Adrenal gland (tissue), 12 donors: ENCODE data around the gene PCLO. TPM values are rescaled to one million over a fixed set of nuclear protein-coding genes. Genes with fewer than 3 reads are reported as not detected.

Experiments
- DNase-seq, 7 donors: peaks; one replicate each; pipeline ENCODE4 v3.0.0-alpha.2; 2019 to 2020
- H3K27ac ChIP-seq, 5 donors: fragments of 200-600 bp; sonication (generic) in 4 of 5; 1 replicate in 3 of 5; 2 replicates in 2 of 5; pipeline versions ENCODE4 v1.5.1 to v1.8.0; 2016 to 2020; ENCODE audit warnings: mild to moderate bottlenecking in 1 of 5
- H3K27me3 ChIP-seq: fragments of 200-600 bp; 2 replicates; pipeline ENCODE4 v1.8.0; 2021
- H3K36me3 ChIP-seq, 2 donors: fragments of 200-600 bp; replicated peaks in 1 of 2; 1 replicate in 1 of 2; 2 replicates in 1 of 2; pipeline versions ENCODE4 v1.5.1 to v1.8.0; 2018 to 2022
- H3K4me1 ChIP-seq, 2 donors: fragments of 200-600 bp; replicated peaks in 1 of 2; 1 replicate in 1 of 2; 2 replicates in 1 of 2; pipeline versions ENCODE4 v1.5.1 to v1.8.0; 2018 to 2021
- H3K4me3 ChIP-seq, 4 donors: fragments of 200-600 bp; sonication (generic) in 3 of 4; one replicate each; pipeline ENCODE4 v1.5.1; 2016 to 2018
- H3K9me3 ChIP-seq, 3 donors: fragments of 200-600 bp; sonication (generic) in 1 of 3; replicated peaks in 1 of 3; 1 replicate in 2 of 3; 2 replicates in 1 of 3; pipeline versions ENCODE4 v1.5.1 to v1.8.0; 2016 to 2021
- POLR2A ChIP-seq, 2 donors: fragments of 450-650 bp; IDR thresholded peaks; one replicate each; pipeline ENCODE4 v1.6.1; 2017; ENCODE audit warnings: antibody characterized with exemption in 2 of 2, mild to moderate bottlenecking in 2 of 2, moderate library complexity in 1 of 2
- WGBS, 4 donors: extraction: QIAGEN DNeasy Blood & Tissue Kit in 2 of 4; methylation state at CpG; one replicate each; pipeline versions ENCODE4 v1.1.5 to v1.1.7; 2013 to 2017; 5-methylcytosine and 5-hydroxymethylcytosine counted together
- intact Hi-C, 2 donors: fragments of 100-400 bp; cut with DNase I; formaldehyde crosslinking; loops; one replicate each; pipeline versions ENCODE4 v1.14.1 to v1.15.0; 2022 to 2023
- polyA plus RNA-seq, 3 donors: library from polyadenylated mRNA; stranded (reverse); fragments of 200-250 nt in 2 of 3; fragments of 350-450 nt in 1 of 3; fragmentation: Illumina TruSeq in 1 of 3; extraction: RNeasy Lipid Tissue Mini Kit (QIAGEN cat#74804) in 1 of 3; gene quantifications; one replicate each; pipeline ENCODE4 v1.2.3, GENCODE V29; 2013 to 2014
- total RNA-seq, 9 donors: library from RNA; depleted of rRNA in 4 of 9; stranded (reverse); fragments of >200 nt in 4 of 9; fragments of 120-200 nt in 1 of 9; fragmentation: NEBNext Ultra II Directional in 1 of 9; extraction: Animal tissue kit (Norgen Biotek cat#: 25700) in 1 of 9; gene quantifications; one replicate each; pipeline versions ENCODE4 v1.1.0 to v1.2.4, GENCODE V29; 2013 to 2023
- TF ChIP-seq, protein P1 (sequence below), 6 experiments: fragments of 450-650 bp in 4 of 6; fragments of 200-600 bp in 2 of 6; sonication (generic) in 1 of 6; IDR thresholded peaks; 1 replicate in 5 of 6; 2 replicates in 1 of 6; pipeline versions ENCODE4 v1.5.1 to v1.8.0; 2016 to 2021; ENCODE audit warnings: antibody characterized with exemption in 6 of 6, mild to moderate bottlenecking in 2 of 6, moderate library complexity in 1 of 6
- donor health status: healthy with polysubstance abuse.
- donor health status: Bipolar disorder and iron deficiency.
- donor health status: DM: yes; HTN: yes; CAD: no.
- donor health status: DM: no; HTN: no; CAD: no.
- donor health status: DM: no; HTN: no; CAD: no.
- donor health status: DM: yes; HTN: yes; CAD: no.

PCLO gene
- total and polyA plus RNA-seq, 12 donors, result 1.8 to 17.1 (median 9.6) TPM

DNA sequence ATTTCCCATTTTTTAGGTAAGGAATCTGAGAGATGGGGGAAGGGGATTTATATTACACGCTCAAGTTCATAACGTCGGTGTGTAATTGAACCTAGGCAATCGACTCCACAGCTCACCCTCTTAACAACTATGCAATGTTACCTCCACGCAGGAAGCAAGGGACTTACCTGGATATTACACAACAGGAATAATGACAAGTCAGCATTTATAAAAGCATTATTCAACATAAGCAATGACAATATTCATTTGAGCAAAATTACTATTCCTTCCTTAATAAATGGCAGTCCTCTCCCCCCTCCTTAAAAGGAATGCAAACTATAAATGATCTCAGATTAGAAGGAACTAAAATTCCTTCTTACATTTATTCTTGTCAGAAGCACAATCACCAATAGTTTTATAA, 104.0 kb downstream of the PCLO start:
- no peak overlapping the region for H3K4me3 ChIP-seq
- intact Hi-C loops, result loop anchor here in 1 of 2 donors (10.0 kb wide), 1 partner anchor 56 kb away; no protein-coding TSS in a partner anchor
- H3K27me3 ChIP-seq, result no peaks in the 10 kb centered on the region
- no peaks in the 10 kb centered on the region for H3K4me1 ChIP-seq
- 92 to 97% (median 94%) methylated on average over 5 of the region's 5 CpGs for WGBS, 4 donors
- H3K27ac ChIP-seq, result no peak overlapping the region
- no peak for DNase-seq
- TF ChIP-seq, protein P1, sequence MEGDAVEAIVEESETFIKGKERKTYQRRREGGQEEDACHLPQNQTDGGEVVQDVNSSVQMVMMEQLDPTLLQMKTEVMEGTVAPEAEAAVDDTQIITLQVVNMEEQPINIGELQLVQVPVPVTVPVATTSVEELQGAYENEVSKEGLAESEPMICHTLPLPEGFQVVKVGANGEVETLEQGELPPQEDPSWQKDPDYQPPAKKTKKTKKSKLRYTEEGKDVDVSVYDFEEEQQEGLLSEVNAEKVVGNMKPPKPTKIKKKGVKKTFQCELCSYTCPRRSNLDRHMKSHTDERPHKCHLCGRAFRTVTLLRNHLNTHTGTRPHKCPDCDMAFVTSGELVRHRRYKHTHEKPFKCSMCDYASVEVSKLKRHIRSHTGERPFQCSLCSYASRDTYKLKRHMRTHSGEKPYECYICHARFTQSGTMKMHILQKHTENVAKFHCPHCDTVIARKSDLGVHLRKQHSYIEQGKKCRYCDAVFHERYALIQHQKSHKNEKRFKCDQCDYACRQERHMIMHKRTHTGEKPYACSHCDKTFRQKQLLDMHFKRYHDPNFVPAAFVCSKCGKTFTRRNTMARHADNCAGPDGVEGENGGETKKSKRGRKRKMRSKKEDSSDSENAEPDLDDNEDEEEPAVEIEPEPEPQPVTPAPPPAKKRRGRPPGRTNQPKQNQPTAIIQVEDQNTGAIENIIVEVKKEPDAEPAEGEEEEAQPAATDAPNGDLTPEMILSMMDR (IDR thresholded peaks at IDR 0.05), result no peak
- TF ChIP-seq POLR2A (IDR thresholded peaks at IDR 0.05), result no peak
- no peaks in the 10 kb centered on the region for H3K9me3 ChIP-seq
- no peaks in the 10 kb centered on the region for H3K36me3 ChIP-seq

- H3K4me3 ChIP-seq, result no peak overlapping the region
- no peak overlapping the region for H3K27ac ChIP-seq
- no peak for TF ChIP-seq POLR2A (IDR thresholded peaks at IDR 0.05)
- TF ChIP-seq, protein P1 (IDR thresholded peaks at IDR 0.05), result no peak
- H3K4me1 ChIP-seq, result no peaks in the 10 kb centered on the region
- H3K9me3 ChIP-seq, result no peaks in the 10 kb centered on the region
- intact Hi-C loops, result loop anchor here in 1 of 2 donors (10.0 kb wide), 1 partner anchor 60 kb away; no protein-coding TSS in a partner anchor
- no peaks in the 10 kb centered on the region for H3K27me3 ChIP-seq
- WGBS, 4 donors, result 88 to 96% (median 92%) methylated on average over 2 of the region's 2 CpGs
- no peak for DNase-seq
- no peaks in the 10 kb centered on the region for H3K36me3 ChIP-seq
These were observed 107.5 kb downstream of the PCLO start for GRCh38 chr7:83055197-83055596.

GRCh38 chr7:83054472-83054871, 108.2 kb downstream of the PCLO start:
- Histone ChIP-seq H3K27ac (no peak overlapping the region), H3K4me1 (no peaks in the 10 kb centered on the region), H3K36me3 (no peaks in the 10 kb centered on the region), H3K9me3 (no peaks in the 10 kb centered on the region), H3K27me3 (no peaks in the 10 kb centered on the region), H3K4me3 (no peak overlapping the region)
- no peak for TF ChIP-seq POLR2A (IDR thresholded peaks at IDR 0.05)
- TF ChIP-seq, protein P1 (IDR thresholded peaks at IDR 0.05), result no peak
- intact Hi-C loops, result loop anchor here in 1 of 2 donors (10.0 kb wide), 1 partner anchor 60 kb away; no protein-coding TSS in a partner anchor
- 73 to 94% (median 80%) methylated on average over 1 of the region's 1 CpG for WGBS, 4 donors
- no peak for DNase-seq

GRCh38 chr7:83053965-83054364, 108.7 kb downstream of the PCLO start:
- TF ChIP-seq, protein P1 (IDR thresholded peaks at IDR 0.05), result no peak
- no peak for TF ChIP-seq POLR2A (IDR thresholded peaks at IDR 0.05)
- no peaks in the 10 kb centered on the region for H3K4me1 ChIP-seq
- intact Hi-C loops, result loop anchor here in 1 of 2 donors (10.0 kb wide), 1 partner anchor 61 kb away; no protein-coding TSS in a partner anchor
- no peaks in the 10 kb centered on the region for H3K36me3 ChIP-seq
- no peak overlapping the region for H3K27ac ChIP-seq
- H3K9me3 ChIP-seq, result no peaks in the 10 kb centered on the region
- H3K27me3 ChIP-seq, result no peaks in the 10 kb centered on the region
- no peak for DNase-seq
- no peak overlapping the region for H3K4me3 ChIP-seq
